HEK293 (cell line): ENCODE results near the gene ACAA1.

Source experiments
- CTCF ChIA-PET: fragments of 350-600 bp; formaldehyde crosslinking; extraction: SDS; loops from one replicate; lab custom pipeline; 2021; ENCODE audit warnings: antibody characterized with exemption; lab: Yijun Ruan, JAX
- POLR2A ChIA-PET: fragments of 300-600 bp; formaldehyde crosslinking; extraction: SDS; loops from one replicate; lab custom pipeline; 2020; ENCODE audit warnings: antibody characterized with exemption, inconsistent platforms; lab: Yijun Ruan, JAX
- H3K27ac ChIP-seq: fragments of 200-500 bp; sonication (Bioruptor generic); 2 replicates; pipeline ENCODE4 v1.5.1; 2014; ENCODE audit warnings: low read depth, low read length, control low read depth, inconsistent platforms; ENCODE audit errors: extremely low read depth
- H3K36me3 ChIP-seq, 2 experiments: fragments of 200-500 bp in 1 of 2; sonication (Bioruptor generic) in 1 of 2; 1 replicate in 1 of 2; 2 replicates in 1 of 2; pipeline ENCODE4 v1.5.1; 2014 to 2017; ENCODE audit warnings: inconsistent platforms in 2 of 2, low read length in 2 of 2; ENCODE audit not compliant: control insufficient read depth in 2 of 2, insufficient read depth in 1 of 2
- H3K4me1 ChIP-seq: fragments of 200-500 bp; sonication (Bioruptor generic); 2 replicates; pipeline ENCODE4 v1.5.1; 2014; ENCODE audit warnings: mild to moderate bottlenecking, low read length, inconsistent platforms; ENCODE audit not compliant: control insufficient read depth, insufficient read depth
- H3K4me3 ChIP-seq: 2 replicates; pipeline ENCODE4 v1.5.1; 2011; ENCODE audit warnings: low read depth, mild to moderate bottlenecking, control low read depth, low read length, moderate library complexity
- H3K9me3 ChIP-seq: fragments of 200-500 bp; sonication (Bioruptor generic); 2 replicates; pipeline ENCODE4 v1.5.1; 2014; ENCODE audit warnings: low read depth, low read length, inconsistent platforms; ENCODE audit not compliant: control insufficient read depth, insufficient read depth
- BCL11B ChIP-seq: fragments of 450-650 bp; formaldehyde crosslinking; IDR thresholded peaks from 2 replicates; pipeline ENCODE4 v1.5.1; 2016; ENCODE audit warnings: low read depth, missing biosample characterization, missing genetic modification characterization
- REPIN1 ChIP-seq: fragments of 450-650 bp; formaldehyde crosslinking; IDR thresholded peaks from 2 replicates; pipeline ENCODE4 v1.5.1; 2017; ENCODE audit warnings: missing biosample characterization, missing genetic modification characterization, low read depth
- YY1 ChIP-seq: fragments of 450-650 bp; formaldehyde crosslinking; IDR thresholded peaks from 2 replicates; pipeline ENCODE4 v1.5.1; 2018; ENCODE audit warnings: missing biosample characterization, missing genetic modification characterization
- YY2 ChIP-seq: fragments of 450-650 bp; formaldehyde crosslinking; IDR thresholded peaks from 2 replicates; pipeline ENCODE4 v1.5.1; 2016; ENCODE audit warnings: missing biosample characterization, missing genetic modification characterization
- ZEB2 ChIP-seq: fragments of 450-650 bp; formaldehyde crosslinking; IDR thresholded peaks from 2 replicates; pipeline ENCODE4 v1.5.1; 2016; ENCODE audit warnings: missing biosample characterization, missing genetic modification characterization
- ZFP3 ChIP-seq: fragments of 450-650 bp; formaldehyde crosslinking; IDR thresholded peaks from 2 replicates; pipeline ENCODE4 v1.5.1; 2016; ENCODE audit warnings: low read depth, missing biosample characterization, missing genetic modification characterization
- ZIC2 ChIP-seq: fragments of 450-650 bp; formaldehyde crosslinking; IDR thresholded peaks from 2 replicates; pipeline ENCODE4 v1.5.1; 2016; ENCODE audit warnings: missing biosample characterization, missing genetic modification characterization
- ZNF157 ChIP-seq: fragments of 450-650 bp; formaldehyde crosslinking; IDR thresholded peaks from 2 replicates; pipeline ENCODE4 v1.5.1; 2016; ENCODE audit warnings: missing biosample characterization, missing genetic modification characterization
- ZNF211 ChIP-seq: fragments of 450-650 bp; formaldehyde crosslinking; IDR thresholded peaks from 2 replicates; pipeline ENCODE4 v1.5.1; 2016; ENCODE audit warnings: low read depth, missing biosample characterization, missing genetic modification characterization
- ZNF221 ChIP-seq: fragments of 450-650 bp; formaldehyde crosslinking; IDR thresholded peaks from 2 replicates; pipeline ENCODE4 v1.5.1; 2017; ENCODE audit warnings: missing biosample characterization, missing genetic modification characterization, borderline replicate concordance
- ZNF366 ChIP-seq: fragments of 450-650 bp; formaldehyde crosslinking; conservative IDR thresholded peaks from 2 replicates; pipeline ENCODE4 v1.5.1; 2016; ENCODE audit warnings: missing biosample characterization, missing genetic modification characterization
- ZNF610 ChIP-seq: fragments of 450-650 bp; formaldehyde crosslinking; IDR thresholded peaks from 2 replicates; pipeline ENCODE4 v1.5.1; 2016; ENCODE audit warnings: missing biosample characterization, missing genetic modification characterization, borderline replicate concordance
- ZNF624 ChIP-seq: fragments of 450-650 bp; formaldehyde crosslinking; IDR thresholded peaks from 2 replicates; pipeline ENCODE4 v1.5.1; 2017; ENCODE audit warnings: missing biosample characterization, missing genetic modification characterization
- ZNF658 ChIP-seq: fragments of 450-650 bp; formaldehyde crosslinking; IDR thresholded peaks from 2 replicates; pipeline ENCODE4; 2016; ENCODE audit warnings: missing biosample characterization, missing genetic modification characterization
- ZNF792 ChIP-seq: fragments of 450-650 bp; formaldehyde crosslinking; IDR thresholded peaks from 2 replicates; pipeline ENCODE4 v1.5.1; 2016; ENCODE audit warnings: missing biosample characterization, missing genetic modification characterization
- ZSCAN16 ChIP-seq: fragments of 450-650 bp; formaldehyde crosslinking; IDR thresholded peaks from 2 replicates; pipeline ENCODE4 v1.5.1; 2016; ENCODE audit warnings: missing biosample characterization, missing genetic modification characterization
- TF ChIP-seq, protein P1 (sequence below): sonication (generic); formaldehyde crosslinking; IDR thresholded peaks from 2 replicates; pipeline ENCODE4 v1.8.1; 2022; ENCODE audit warnings: mild to moderate bottlenecking, moderate library complexity, missing genetic modification reagents
- TF ChIP-seq, protein P2 (sequence below): fragments of 450-650 bp; formaldehyde crosslinking; IDR thresholded peaks from 2 replicates; pipeline ENCODE4 v1.5.1; 2016; ENCODE audit warnings: missing biosample characterization, missing genetic modification characterization
- TF ChIP-seq, protein P3 (sequence below): fragments of 450-650 bp; formaldehyde crosslinking; IDR thresholded peaks from 2 replicates; pipeline ENCODE4 v1.5.1; 2016; ENCODE audit warnings: missing biosample characterization, missing genetic modification characterization
- TF ChIP-seq, protein P4 (sequence below): fragments of 450-650 bp; formaldehyde crosslinking; IDR thresholded peaks from 2 replicates; pipeline ENCODE4 v1.5.1; 2016; ENCODE audit warnings: missing biosample characterization, missing genetic modification characterization
- TF ChIP-seq, protein P5 (sequence below): fragments of 450-650 bp; formaldehyde crosslinking; IDR thresholded peaks from 2 replicates; pipeline ENCODE4 v1.5.1; 2016; ENCODE audit warnings: missing biosample characterization, missing genetic modification characterization

ACAA1 gene

DNA sequence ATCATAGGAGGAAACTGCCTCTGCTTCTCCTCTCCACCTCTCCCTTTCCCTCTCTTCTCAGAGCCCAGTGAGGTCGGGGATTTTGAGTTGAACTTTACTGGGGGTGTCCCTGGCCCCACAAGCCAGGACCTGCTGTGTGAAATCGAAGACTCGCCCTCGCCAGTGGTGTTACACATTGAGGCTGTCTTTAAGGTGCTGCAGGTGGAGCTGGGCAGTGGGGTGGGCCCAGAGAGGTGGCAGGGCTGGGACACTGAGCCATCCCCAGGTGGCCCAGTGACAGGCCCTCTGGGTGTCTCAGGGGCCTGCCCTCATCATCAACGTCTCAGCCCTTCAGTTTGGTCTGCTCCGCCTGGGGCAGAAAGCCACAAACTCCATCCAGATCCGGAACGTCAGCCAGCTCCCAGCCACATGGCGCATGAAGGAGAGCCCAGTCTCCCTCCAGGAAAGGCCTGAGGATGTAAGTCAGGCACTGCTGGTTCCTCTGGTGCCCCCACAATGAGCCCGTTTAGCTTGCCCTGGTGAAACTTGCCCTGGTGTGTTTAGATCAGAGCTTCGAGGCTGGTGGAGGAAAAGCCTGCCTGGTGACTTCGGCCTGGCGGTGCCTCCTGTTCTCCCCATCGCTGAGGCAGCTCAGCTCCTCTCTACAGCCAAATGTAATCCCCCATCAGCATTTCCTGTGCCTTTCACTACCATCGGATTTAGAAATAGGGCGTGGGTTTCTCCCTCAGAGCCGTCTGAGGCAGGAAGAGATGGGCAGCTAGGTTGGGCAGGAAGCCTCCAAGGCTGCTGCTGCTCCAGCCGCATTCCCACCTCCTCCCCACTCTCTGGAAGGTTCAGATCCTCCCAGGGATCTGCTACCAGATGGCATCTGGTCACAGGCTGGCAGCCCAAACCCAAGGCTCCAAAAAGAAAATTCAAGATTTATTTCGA is 39.2 kb downstream of the ACAA1 start:
- CTCF ChIA-PET, result interaction anchor here (0.6 kb wide), 1 partner anchor 221 kb away, joined by 3 read pairs; no protein-coding TSS in a partner anchor
- H3K4me1 ChIP-seq, result no peaks in the 10 kb centered on the region
- H3K9me3 ChIP-seq, result no peaks in the 10 kb centered on the region
- H3K27ac ChIP-seq, result no peak overlapping the region
- no peak overlapping the region for H3K4me3 ChIP-seq
- no peaks in the 10 kb centered on the region for H3K36me3 ChIP-seq
- no peak for TF ChIP-seq REPIN1 (tag by site-specific recombination)
- TF ChIP-seq YY2, result no peak
- TF ChIP-seq YY1 (tag by site-specific recombination), result no peak
- TF ChIP-seq, protein P1, sequence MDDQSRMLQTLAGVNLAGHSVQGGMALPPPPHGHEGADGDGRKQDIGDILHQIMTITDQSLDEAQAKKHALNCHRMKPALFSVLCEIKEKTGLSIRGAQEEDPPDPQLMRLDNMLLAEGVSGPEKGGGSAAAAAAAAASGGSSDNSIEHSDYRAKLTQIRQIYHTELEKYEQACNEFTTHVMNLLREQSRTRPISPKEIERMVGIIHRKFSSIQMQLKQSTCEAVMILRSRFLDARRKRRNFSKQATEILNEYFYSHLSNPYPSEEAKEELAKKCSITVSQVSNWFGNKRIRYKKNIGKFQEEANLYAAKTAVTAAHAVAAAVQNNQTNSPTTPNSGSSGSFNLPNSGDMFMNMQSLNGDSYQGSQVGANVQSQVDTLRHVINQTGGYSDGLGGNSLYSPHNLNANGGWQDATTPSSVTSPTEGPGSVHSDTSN (CRISPR knock-in tag), result no peak
- TF ChIP-seq ZNF211 (tag by site-specific recombination), result no peak
- no peak for TF ChIP-seq ZNF366 (tag by site-specific recombination)
- TF ChIP-seq ZIC2, result no peak
- TF ChIP-seq ZNF624 (tag by site-specific recombination), result no peak
- TF ChIP-seq ZNF658 (tag by site-specific recombination), result no peak
- no peak for TF ChIP-seq ZFP3 (tag by site-specific recombination)
- TF ChIP-seq ZNF221 (tag by site-specific recombination), result no peak
- TF ChIP-seq BCL11B (tag by site-specific recombination), result no peak
- TF ChIP-seq ZNF157 (tag by site-specific recombination), result no peak
- POLR2A ChIA-PET, result no interaction called here

DNA sequence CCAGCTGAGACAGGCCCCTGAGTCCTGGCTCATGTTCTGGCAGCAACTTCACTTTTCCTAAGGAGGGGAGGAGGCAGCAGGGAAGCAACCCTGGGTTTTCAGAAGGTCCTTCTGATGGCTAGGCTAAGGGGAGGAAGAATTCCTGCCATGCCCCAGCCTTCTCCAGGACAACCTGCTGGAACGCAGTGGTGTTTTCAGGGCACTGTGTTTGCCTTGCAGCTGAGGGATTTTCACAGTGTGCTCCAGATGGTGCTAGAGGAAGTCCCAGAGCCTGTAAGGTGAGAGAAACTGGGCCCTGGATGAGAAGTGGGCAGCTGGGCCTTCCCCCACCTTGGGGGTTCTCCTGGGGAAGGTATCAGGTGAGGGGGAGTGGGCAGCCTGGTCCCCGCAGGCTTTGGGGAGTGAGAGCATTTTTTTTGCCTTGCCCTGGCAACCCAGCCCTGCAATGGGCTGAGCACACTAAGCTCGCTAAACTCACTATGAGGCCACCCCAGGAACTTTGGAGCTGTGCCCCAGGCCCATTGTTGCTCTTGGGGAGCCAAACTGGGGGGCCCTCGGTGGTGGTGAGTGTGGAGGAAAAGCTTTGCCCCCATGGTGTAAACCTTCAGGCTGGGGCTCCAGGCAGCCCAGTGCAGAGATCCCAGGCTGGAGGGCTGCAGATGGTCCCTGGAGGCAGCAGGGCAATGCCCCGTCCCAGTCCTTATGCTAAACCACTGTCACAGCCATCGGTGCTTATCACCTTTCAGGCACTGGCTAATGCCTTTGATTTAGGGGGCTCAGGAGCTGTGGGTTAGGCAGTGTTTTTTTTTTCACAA is 41.1 kb downstream of the ACAA1 start:
- H3K27ac ChIP-seq, result no peak overlapping the region
- H3K4me1 ChIP-seq, result no peaks in the 10 kb centered on the region
- no peaks in the 10 kb centered on the region for H3K36me3 ChIP-seq
- TF ChIP-seq ZNF211 (tag by site-specific recombination) (no peak), ZNF792 (tag by site-specific recombination) (no peak), ZNF610 (no peak), ZNF157 (tag by site-specific recombination) (no peak), ZSCAN16 (tag by site-specific recombination) (no peak)
- TF ChIP-seq, protein P2, sequence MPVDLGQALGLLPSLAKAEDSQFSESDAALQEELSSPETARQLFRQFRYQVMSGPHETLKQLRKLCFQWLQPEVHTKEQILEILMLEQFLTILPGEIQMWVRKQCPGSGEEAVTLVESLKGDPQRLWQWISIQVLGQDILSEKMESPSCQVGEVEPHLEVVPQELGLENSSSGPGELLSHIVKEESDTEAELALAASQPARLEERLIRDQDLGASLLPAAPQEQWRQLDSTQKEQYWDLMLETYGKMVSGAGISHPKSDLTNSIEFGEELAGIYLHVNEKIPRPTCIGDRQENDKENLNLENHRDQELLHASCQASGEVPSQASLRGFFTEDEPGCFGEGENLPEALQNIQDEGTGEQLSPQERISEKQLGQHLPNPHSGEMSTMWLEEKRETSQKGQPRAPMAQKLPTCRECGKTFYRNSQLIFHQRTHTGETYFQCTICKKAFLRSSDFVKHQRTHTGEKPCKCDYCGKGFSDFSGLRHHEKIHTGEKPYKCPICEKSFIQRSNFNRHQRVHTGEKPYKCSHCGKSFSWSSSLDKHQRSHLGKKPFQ (tag by site-specific recombination), result no peak
- TF ChIP-seq, all 188 proteins: peak for 0
- Histone ChIP-seq H3K4me3 (no peak overlapping the region), H3K9me3 (no peaks in the 10 kb centered on the region)
- CTCF ChIA-PET, result interaction anchor here (1.0 kb wide), 1 partner anchor 242 kb away, joined by 3 read pairs; no protein-coding TSS in a partner anchor
- POLR2A ChIA-PET, result no interaction called here

DNA sequence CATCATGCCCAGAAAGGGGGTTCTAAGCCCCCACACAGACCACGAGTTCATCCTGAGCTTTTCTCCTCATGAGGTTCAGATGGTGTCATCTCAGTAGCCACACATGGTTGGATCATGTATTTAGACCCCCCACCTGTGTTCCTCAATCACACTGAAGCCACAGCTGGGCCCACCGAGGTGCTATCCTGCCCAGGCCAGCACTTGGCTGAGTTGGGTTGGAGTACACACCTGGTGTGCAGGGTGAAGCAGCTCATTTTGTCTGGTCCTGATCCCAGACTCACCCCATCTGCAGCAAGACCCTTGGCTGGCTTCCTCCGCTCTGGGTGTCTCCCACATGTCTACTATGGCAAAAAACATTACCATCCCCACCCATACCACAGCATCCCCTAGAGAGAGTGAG is 41.9 kb downstream of the ACAA1 start:
- H3K4me3 ChIP-seq, result no peak overlapping the region
- H3K27ac ChIP-seq, result no peak overlapping the region
- H3K9me3 ChIP-seq, result no peaks in the 10 kb centered on the region
- ChIA-PET POLR2A (no interaction called here), CTCF (interaction anchor here (1.0 kb wide), 1 partner anchor 241 kb away, joined by 3 read pairs; no protein-coding TSS in a partner anchor)
- no peaks in the 10 kb centered on the region for H3K4me1 ChIP-seq
- H3K36me3 ChIP-seq, result no peaks in the 10 kb centered on the region
- TF ChIP-seq, protein P3, sequence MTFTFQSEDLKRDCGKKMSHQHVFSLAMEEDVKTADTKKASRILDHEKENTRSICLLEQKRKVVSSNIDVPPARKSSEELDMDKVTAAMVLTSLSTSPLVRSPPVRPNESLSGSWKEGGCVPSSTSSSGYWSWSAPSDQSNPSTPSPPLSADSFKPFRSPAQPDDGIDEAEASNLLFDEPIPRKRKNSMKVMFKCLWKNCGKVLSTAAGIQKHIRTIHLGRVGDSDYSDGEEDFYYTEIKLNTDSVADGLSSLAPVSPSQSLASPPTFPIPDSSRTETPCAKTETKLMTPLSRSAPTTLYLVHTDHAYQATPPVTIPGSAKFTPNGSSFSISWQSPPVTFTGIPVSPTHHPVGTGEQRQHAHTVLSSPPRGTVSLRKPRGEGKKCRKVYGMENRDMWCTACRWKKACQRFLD (tag by site-specific recombination), result no peak
- no peak for TF ChIP-seq ZEB2 (tag by site-specific recombination)
- TF ChIP-seq, protein P4, sequence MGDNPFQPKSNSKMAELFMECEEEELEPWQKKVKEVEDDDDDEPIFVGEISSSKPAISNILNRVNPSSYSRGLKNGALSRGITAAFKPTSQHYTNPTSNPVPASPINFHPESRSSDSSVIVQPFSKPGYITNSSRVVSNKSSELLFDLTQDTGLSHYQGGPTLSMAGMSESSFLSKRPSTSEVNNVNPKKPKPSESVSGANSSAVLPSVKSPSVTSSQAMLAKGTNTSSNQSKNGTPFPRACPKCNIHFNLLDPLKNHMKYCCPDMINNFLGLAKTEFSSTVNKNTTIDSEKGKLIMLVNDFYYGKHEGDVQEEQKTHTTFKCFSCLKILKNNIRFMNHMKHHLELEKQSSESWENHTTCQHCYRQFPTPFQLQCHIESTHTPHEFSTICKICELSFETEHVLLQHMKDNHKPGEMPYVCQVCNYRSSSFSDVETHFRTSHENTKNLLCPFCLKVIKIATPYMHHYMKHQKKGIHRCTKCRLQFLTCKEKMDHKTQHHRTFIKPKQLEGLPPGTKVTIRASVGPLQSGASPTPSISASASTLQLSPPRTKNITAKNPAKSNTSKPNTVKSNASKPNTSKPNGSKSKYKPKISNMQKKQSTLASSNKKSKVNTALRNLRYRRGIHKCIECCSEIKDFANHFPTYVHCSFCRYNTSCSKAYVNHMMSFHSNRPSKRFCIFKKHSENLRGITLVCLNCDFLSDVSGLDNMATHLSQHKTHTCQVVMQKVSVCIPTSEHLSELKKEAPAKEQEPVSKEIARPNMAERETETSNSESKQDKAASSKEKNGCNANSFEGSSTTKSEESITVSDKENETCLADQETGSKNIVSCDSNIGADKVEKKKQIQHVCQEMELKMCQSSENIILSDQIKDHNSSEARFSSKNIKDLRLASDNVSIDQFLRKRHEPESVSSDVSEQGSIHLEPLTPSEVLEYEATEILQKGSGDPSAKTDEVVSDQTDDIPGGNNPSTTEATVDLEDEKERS (tag by site-specific recombination), result no peak
- TF ChIP-seq, protein P5, sequence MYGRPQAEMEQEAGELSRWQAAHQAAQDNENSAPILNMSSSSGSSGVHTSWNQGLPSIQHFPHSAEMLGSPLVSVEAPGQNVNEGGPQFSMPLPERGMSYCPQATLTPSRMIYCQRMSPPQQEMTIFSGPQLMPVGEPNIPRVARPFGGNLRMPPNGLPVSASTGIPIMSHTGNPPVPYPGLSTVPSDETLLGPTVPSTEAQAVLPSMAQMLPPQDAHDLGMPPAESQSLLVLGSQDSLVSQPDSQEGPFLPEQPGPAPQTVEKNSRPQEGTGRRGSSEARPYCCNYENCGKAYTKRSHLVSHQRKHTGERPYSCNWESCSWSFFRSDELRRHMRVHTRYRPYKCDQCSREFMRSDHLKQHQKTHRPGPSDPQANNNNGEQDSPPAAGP (tag by site-specific recombination), result no peak
- no peak for TF ChIP-seq YY2
